GM10248 (cell line): Measurements from ENCODE around the gene CFLAR.

ENCODE experiments used
- CTCF ChIA-PET: fragments of 300-600 bp; sonication (Branson Sonifier 250); formaldehyde crosslinking; extraction: SDS; loops from one replicate; lab custom pipeline; 2021; ENCODE audit warnings: antibody characterized with exemption; lab: Yijun Ruan, JAX
- POLR2A ChIA-PET: fragments of 350-650 bp; sonication (Branson Sonifier 250); formaldehyde crosslinking; extraction: SDS; loops from one replicate; lab custom pipeline; 2020; ENCODE audit warnings: antibody characterized with exemption; lab: Yijun Ruan, JAX
- DNase-seq: peaks from one replicate; pipeline ENCODE4 v3.0.0; 2012; ENCODE audit errors: extremely low spot score
- TF ChIP-seq, protein P1 (sequence below): IDR thresholded peaks from 2 replicates; pipeline ENCODE4 v1.5.1; 2012; ENCODE audit warnings: mild to moderate bottlenecking, low read depth; ENCODE audit errors: extremely low read depth, missing control alignments, control extremely low read depth

CFLAR gene

DNA sequence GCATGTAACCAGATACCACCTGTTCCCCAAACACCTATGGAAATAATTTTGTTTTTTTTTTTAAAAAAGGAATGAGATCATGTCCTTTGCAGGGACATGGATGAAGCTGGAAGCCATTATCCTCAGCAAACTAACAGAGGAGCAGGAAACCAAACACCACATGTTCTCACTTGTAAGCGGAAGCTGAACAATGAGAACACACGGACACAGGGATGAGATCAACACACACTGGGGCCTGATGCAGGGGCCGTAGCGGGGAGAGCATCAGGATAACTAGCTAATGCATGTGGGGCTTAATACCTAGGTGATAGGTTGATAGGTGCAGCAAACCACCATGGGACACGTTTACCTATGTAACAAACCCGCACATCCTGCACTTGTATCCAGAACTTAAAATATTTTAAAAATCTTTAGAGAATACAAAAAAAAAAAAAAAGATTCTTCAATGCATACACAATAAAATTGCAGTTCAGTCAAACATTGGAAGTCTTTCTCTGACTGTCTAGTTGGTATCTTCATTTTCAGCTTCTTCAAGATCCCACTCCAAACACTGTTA lies 55.4 kb downstream of the CFLAR start:
- ChIA-PET CTCF (interaction anchor here (0.9 to 1.9 kb wide), 7 partner anchors 11 to 279 kb away, joined by 3 to 7 read pairs (median 4); partner anchors contain the start of gene CASP10), POLR2A (no interaction called here)
- TF ChIP-seq, protein P1, sequence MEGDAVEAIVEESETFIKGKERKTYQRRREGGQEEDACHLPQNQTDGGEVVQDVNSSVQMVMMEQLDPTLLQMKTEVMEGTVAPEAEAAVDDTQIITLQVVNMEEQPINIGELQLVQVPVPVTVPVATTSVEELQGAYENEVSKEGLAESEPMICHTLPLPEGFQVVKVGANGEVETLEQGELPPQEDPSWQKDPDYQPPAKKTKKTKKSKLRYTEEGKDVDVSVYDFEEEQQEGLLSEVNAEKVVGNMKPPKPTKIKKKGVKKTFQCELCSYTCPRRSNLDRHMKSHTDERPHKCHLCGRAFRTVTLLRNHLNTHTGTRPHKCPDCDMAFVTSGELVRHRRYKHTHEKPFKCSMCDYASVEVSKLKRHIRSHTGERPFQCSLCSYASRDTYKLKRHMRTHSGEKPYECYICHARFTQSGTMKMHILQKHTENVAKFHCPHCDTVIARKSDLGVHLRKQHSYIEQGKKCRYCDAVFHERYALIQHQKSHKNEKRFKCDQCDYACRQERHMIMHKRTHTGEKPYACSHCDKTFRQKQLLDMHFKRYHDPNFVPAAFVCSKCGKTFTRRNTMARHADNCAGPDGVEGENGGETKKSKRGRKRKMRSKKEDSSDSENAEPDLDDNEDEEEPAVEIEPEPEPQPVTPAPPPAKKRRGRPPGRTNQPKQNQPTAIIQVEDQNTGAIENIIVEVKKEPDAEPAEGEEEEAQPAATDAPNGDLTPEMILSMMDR = no peak
- no peak for DNase-seq

DNA sequence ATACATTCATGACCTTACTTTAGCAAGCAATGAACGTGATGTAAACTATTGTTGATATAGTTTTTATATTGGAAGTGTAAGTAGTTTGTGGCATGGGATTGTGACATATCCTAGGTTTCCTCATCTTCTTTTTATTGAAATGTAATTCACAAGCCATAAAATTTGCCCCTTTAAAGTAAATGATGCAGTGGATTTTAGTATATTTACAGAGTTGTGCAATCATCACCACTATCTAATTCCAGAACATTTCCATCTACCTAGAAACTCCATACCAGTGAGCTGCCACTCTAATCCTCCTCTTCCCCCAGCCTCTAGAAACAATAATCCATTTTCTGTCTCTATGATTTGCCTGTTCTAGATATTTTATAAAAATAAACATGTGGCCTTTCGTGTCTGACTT lies 56.3 kb downstream of the CFLAR start:
- no peak for DNase-seq
- ChIA-PET CTCF (interaction anchor here (1.0 to 1.4 kb wide), 3 partner anchors 10 to 271 kb away, joined by 3 to 5 read pairs (median 5); partner anchors contain the start of gene CASP10), POLR2A (no interaction called here)
- TF ChIP-seq, protein P1 = no peak

DNA sequence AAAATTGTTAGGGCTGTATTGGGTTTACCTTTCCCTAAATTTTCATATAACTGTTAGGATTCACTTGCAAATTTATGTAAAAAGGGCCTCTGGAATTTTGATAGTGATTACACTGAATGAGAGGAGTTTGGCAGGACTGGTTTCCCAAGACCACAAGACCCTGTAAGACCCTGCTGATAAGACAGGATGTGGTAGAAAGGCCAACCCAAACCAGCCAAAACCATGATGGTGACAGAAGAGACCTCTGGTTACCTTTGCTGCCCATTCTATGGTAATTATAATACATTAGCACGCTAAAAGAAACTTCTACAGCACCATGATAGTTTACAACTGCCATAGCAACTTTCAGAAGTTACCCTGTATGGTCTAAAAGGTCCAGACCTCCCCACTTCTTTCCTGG lies 58.7 kb downstream of the CFLAR start:
- no peak for DNase-seq
- TF ChIP-seq, protein P1 = no peak
- ChIA-PET POLR2A (no interaction called here), CTCF (interaction anchor here (1.6 to 9.4 kb wide), 2 partner anchors 268 to 270 kb away, joined by 4 to 166 read pairs; no protein-coding TSS in a partner anchor)

DNA sequence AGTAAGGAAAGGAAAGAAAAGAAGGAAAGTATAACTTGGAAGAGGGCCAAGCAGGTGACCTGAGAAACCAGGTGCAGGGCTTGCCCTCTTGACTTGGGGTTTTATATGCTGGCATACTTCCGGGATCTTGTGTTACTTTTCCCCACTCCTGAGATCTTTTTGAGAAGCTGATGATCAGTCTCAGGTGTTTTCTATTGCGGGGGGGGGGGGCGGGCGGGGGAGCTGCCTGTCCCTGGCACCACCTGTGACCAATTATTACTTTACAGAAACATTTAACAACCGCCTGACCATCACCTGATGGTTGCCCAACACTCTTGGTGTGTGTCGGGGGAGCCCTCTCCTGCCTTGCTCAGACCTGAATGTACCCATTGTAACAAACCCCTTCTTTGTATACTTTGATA lies 60.1 kb downstream of the CFLAR start:
- TF ChIP-seq, protein P1 = no peak
- ChIA-PET CTCF (interaction anchor here (0.7 to 9.4 kb wide), 7 partner anchors 18 to 272 kb away, joined by 3 to 166 read pairs (median 4); no protein-coding TSS in a partner anchor), POLR2A (no interaction called here)
- DNase-seq = no peak

DNA sequence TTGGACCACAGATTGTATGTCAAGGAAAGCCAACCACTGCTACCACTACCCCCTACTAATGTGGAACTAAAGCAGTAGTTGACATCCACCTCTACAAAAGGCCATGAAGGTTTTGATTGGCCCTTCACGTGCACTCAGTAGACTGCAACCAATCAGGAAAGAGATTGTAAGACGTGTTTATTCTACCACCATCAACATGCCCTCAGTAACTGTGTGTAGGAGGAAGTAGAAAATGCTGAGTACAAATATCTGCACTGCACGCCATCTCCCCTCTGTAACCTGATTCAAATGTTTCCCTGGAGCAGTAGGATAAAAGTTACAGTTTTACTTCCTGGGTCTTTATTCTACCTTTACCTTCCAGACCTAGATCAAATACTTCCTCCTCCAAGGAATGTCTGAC lies 64.0 kb downstream of the CFLAR start:
- TF ChIP-seq, protein P1 = no peak
- POLR2A ChIA-PET = no interaction called here
- DNase-seq = no peak
- CTCF ChIA-PET = interaction anchor here (0.9 to 9.4 kb wide), 3 partner anchors 22 to 276 kb away, joined by 3 to 166 read pairs (median 3); no protein-coding TSS in a partner anchor

DNA sequence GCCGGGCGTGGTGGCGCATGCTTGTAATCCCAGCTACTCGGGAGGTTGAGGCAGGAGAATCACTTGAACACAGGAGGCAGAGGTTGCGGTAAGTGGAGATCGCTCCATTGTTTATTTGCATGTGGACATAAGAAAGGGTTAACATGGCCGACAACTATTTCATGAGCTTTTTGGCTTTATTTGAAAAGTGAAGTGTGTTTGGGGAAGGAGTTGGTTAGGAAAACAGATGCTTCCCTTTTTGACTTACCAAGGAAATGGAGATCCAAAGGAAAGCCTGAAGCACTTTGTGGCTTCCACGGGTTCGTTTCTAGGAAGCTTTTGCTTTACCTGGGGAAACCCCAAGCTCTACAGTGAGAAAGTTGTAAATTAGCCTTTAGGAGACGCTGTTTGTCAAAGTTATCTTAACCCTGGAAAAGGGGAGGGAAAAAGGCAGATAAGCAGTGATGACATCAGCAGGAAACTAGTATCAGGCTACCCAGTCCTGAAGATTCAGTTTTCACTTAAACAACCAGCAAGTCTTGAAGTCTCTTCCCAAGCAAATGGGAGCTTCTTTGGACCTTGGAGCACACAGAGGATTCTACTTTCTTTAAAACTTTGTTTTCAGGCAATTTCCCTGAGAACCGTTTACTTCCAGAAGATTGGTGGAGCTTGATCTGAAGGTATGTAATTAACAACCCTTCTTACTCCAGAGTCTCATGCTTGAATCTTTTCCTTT lies 66.8 kb downstream of the CFLAR start, which contains the start of gene CASP10:
Gene CASP10 (plus strand): TSS at position 492 of the 715 bp plus-strand sequence. CDS start 2,637 bp downstream, outside the sequence.
- peak; percentile 67 for DNase-seq
- ChIA-PET POLR2A (interaction anchor here (1.0 kb wide), 1 partner anchor 49 kb away, joined by 3 read pairs; no protein-coding TSS in a partner anchor), CTCF (interaction anchor here (0.7 to 9.4 kb wide), 30 partner anchors 8 to 1241 kb away, joined by 3 to 166 read pairs (median 4); partner anchors contain the start of gene CFLAR)
- TF ChIP-seq, protein P1 = peak; percentile 62
